HL-60 (cell line): ENCODE results near the gene CCNY.

Experiments used
- DNase-seq, 2 experiments: peaks; one replicate each; pipeline ENCODE4 v3.0.0-alpha.2; 2010 to 2020; ENCODE audit warnings: low read depth in 1 of 2, low spot score in 1 of 2
- H3K27ac ChIP-seq: fragments of 250-450 bp; sonication (Bioruptor Pico); replicated peaks from 2 replicates; pipeline ENCODE4 v1.5.1; 2020; ENCODE audit warnings: mild to moderate bottlenecking, moderate library complexity
- H3K27me3 ChIP-seq: fragments of 250-450 bp; sonication (Bioruptor Pico); 2 replicates; pipeline ENCODE4 v1.5.1; 2021; ENCODE audit warnings: mild to moderate bottlenecking, moderate library complexity; ENCODE audit not compliant: insufficient read depth, poor library complexity, severe bottlenecking
- H3K4me3 ChIP-seq: replicated peaks from 2 replicates; pipeline ENCODE4 v1.5.1; 2011; ENCODE audit warnings: mild to moderate bottlenecking, control low read depth, low read length; ENCODE audit not compliant: insufficient read depth
- GABPA ChIP-seq: IDR thresholded peaks from 2 replicates; pipeline ENCODE4 v1.6.1; 2012; ENCODE audit warnings: low read depth
- POLR2AphosphoS5 ChIP-seq: IDR thresholded peaks from 2 replicates; pipeline ENCODE4 v1.6.1; 2012; ENCODE audit warnings: low read depth
- SPI1 ChIP-seq: IDR thresholded peaks from 2 replicates; pipeline ENCODE4 v1.6.1; 2012; ENCODE audit warnings: low read depth, mild to moderate bottlenecking, borderline replicate concordance
- TF ChIP-seq, protein P1 (sequence below): IDR thresholded peaks from one replicate; pipeline ENCODE4 v1.5.1; 2011; ENCODE audit warnings: low read length, control low read depth, inconsistent platforms; ENCODE audit not compliant: insufficient read depth
- TF ChIP-seq, protein P2 (sequence below): IDR thresholded peaks from 2 replicates; pipeline ENCODE4 v1.6.1; 2012; ENCODE audit warnings: low read depth; ENCODE audit not compliant: insufficient replicate concordance

CCNY gene

DNA sequence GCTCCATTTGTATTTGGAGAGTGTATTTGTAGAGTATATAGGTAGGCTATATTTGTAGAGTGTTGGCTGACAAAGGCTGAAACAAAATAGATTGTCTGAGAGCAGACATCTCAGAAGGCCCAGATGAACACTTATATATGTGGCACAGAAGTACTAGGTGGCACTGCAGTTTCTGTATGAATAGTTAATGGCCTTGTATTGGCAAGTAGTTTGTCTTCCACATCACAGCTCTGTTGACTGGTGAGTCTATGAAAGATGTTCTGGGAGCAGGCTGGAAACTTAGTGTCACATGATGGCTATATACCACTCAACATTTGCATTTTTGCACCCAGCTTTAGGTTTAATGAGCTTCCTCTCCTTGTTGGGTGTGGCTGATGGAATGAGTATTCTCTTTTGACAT is 51.9 kb downstream of the CCNY start:
- TF ChIP-seq, protein P1, sequence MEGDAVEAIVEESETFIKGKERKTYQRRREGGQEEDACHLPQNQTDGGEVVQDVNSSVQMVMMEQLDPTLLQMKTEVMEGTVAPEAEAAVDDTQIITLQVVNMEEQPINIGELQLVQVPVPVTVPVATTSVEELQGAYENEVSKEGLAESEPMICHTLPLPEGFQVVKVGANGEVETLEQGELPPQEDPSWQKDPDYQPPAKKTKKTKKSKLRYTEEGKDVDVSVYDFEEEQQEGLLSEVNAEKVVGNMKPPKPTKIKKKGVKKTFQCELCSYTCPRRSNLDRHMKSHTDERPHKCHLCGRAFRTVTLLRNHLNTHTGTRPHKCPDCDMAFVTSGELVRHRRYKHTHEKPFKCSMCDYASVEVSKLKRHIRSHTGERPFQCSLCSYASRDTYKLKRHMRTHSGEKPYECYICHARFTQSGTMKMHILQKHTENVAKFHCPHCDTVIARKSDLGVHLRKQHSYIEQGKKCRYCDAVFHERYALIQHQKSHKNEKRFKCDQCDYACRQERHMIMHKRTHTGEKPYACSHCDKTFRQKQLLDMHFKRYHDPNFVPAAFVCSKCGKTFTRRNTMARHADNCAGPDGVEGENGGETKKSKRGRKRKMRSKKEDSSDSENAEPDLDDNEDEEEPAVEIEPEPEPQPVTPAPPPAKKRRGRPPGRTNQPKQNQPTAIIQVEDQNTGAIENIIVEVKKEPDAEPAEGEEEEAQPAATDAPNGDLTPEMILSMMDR: no peak
- TF ChIP-seq GABPA: no peak
- H3K27ac ChIP-seq: no peak overlapping the region
- H3K4me3 ChIP-seq: no peak overlapping the region
- DNase-seq: no peak
- no peaks in the 10 kb centered on the region for H3K27me3 ChIP-seq

DNA sequence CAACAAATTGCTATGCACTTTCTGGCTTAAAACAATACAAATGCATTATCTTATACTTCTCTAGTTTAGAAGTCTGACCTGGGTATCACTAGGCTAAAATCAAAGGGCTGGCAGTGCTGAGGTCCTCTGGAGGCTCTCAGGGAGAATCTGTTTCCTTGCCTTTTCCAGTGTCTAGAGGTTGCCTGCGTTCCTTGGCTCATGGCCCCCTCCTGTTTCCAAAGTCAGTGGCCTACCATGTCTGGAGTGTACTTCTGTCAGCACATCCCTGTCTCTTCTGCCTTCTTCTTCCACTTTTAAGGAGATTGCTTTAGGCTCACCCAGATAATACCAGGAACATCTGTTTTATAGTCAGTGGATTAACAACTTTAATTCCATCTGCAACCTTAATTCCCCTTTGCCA is 52.4 kb downstream of the CCNY start:
- H3K27ac ChIP-seq: no peak overlapping the region
- no peaks in the 10 kb centered on the region for H3K27me3 ChIP-seq
- TF ChIP-seq POLR2AphosphoS5 (no peak), GABPA (no peak), SPI1 (no peak)
- TF ChIP-seq, protein P2, sequence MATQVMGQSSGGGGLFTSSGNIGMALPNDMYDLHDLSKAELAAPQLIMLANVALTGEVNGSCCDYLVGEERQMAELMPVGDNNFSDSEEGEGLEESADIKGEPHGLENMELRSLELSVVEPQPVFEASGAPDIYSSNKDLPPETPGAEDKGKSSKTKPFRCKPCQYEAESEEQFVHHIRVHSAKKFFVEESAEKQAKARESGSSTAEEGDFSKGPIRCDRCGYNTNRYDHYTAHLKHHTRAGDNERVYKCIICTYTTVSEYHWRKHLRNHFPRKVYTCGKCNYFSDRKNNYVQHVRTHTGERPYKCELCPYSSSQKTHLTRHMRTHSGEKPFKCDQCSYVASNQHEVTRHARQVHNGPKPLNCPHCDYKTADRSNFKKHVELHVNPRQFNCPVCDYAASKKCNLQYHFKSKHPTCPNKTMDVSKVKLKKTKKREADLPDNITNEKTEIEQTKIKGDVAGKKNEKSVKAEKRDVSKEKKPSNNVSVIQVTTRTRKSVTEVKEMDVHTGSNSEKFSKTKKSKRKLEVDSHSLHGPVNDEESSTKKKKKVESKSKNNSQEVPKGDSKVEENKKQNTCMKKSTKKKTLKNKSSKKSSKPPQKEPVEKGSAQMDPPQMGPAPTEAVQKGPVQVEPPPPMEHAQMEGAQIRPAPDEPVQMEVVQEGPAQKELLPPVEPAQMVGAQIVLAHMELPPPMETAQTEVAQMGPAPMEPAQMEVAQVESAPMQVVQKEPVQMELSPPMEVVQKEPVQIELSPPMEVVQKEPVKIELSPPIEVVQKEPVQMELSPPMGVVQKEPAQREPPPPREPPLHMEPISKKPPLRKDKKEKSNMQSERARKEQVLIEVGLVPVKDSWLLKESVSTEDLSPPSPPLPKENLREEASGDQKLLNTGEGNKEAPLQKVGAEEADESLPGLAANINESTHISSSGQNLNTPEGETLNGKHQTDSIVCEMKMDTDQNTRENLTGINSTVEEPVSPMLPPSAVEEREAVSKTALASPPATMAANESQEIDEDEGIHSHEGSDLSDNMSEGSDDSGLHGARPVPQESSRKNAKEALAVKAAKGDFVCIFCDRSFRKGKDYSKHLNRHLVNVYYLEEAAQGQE: no peak
- TF ChIP-seq, protein P1: no peak
- no peak overlapping the region for H3K4me3 ChIP-seq
- DNase-seq: no peak

DNA sequence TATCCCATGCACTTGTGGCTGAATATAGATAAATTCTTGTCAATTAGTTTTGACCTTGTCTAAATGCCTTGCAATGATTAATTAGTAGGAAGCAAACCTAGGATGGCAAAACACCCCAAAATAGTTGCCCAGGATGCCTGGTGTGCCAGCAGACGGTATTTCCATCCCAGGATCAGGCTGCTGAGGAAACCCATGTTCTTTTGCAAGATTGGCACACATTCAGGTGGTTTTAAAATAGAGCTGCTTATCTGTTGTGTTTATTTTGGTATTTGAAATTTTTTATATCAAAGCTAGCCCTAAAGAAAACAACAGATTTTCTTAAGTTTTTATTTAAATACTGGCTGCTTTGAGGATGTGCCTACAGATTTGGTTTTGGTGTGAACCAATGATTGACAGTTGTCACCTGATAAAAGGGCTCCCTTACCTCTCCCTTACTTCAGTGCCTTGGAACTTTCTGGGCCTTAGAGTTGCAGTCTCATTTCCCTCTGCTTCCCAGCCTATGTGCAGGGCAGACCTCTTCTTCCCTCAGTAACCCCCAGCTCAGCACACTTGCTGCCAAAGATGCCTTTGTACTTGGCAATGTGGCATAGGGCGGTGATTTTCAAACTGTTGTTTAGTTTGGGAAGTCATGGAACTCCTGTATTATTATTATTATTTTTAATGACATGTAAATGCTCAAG is 54.0 kb downstream of the CCNY start:
- no peaks in the 10 kb centered on the region for H3K27me3 ChIP-seq
- DNase-seq: no peak
- no peak for TF ChIP-seq GABPA
- TF ChIP-seq, protein P1: no peak
- TF ChIP-seq, protein P2: no peak
- TF ChIP-seq POLR2AphosphoS5: no peak
- TF ChIP-seq SPI1: no peak
- no peak overlapping the region for H3K4me3 ChIP-seq
- no peak overlapping the region for H3K27ac ChIP-seq

DNA sequence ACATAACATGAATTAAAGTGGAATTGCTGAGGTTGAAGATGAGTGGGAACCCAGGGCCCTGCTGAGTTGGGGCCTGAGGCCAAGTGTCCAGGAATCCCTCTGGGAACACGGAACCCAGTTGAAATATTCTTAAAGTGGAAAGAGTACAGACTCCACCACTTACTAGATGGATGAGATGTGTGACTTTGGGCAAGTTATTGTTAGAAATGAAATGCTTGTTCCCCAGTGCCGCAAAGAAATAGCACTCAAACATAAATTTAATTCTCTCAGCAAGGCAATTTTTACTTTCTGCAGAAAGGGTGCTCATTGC is 54.5 kb downstream of the CCNY start:
- no peak for DNase-seq
- no peak for TF ChIP-seq SPI1
- no peak for TF ChIP-seq GABPA
- TF ChIP-seq, protein P2: no peak
- TF ChIP-seq, protein P1: no peak
- no peak for TF ChIP-seq POLR2AphosphoS5
- Histone ChIP-seq H3K4me3 (no peak overlapping the region), H3K27me3 (no peaks in the 10 kb centered on the region), H3K27ac (no peak overlapping the region)
